ENCODE measurements around the gene CPTP.

DNA sequence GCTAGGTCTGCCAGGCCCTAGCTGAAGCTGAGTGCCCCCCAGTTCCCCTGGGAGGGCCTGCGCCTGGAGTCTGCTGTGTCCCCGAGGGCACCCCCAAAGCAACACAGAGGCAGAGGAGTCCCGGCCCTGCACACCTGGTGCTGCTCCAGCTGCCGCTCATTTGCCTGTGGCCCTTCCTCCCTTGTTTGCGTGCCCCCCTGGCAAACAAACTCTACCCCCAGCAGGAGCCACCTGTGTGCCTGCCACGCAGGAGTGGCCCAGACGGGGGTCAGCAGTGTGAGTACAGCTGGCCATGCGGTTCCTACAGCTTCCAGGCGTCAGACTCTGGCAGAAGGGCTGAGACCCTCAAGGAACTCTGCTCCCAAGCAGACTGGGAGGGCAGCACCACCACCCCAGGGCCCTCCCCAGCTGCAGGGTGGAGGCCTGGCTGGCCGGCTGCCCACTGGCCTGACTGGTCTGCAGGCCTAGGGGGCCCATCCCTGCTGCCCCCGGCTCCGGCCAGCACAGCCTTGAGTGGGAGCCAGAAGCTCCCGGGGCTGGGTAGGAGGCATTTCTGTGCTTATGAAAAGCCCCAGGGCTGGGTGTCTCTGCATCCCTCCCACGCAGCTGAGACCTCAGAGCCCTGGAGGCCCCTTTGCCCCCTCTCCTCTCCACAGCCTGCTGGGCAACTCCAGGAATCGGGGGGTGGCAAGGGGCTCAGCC lies 5.9 kb downstream of the CPTP start:
- TF ChIP-seq, protein P1, sequence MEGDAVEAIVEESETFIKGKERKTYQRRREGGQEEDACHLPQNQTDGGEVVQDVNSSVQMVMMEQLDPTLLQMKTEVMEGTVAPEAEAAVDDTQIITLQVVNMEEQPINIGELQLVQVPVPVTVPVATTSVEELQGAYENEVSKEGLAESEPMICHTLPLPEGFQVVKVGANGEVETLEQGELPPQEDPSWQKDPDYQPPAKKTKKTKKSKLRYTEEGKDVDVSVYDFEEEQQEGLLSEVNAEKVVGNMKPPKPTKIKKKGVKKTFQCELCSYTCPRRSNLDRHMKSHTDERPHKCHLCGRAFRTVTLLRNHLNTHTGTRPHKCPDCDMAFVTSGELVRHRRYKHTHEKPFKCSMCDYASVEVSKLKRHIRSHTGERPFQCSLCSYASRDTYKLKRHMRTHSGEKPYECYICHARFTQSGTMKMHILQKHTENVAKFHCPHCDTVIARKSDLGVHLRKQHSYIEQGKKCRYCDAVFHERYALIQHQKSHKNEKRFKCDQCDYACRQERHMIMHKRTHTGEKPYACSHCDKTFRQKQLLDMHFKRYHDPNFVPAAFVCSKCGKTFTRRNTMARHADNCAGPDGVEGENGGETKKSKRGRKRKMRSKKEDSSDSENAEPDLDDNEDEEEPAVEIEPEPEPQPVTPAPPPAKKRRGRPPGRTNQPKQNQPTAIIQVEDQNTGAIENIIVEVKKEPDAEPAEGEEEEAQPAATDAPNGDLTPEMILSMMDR (IDR thresholded peaks at IDR 0.05): no peak
- TF ChIP-seq EP300 (IDR thresholded peaks at IDR 0.05) (no peak), POLR2AphosphoS5 (IDR thresholded peaks at IDR 0.05) (no peak)
